ENCODE measurements around the gene NFKBIA.

NFKBIA gene

DNA sequence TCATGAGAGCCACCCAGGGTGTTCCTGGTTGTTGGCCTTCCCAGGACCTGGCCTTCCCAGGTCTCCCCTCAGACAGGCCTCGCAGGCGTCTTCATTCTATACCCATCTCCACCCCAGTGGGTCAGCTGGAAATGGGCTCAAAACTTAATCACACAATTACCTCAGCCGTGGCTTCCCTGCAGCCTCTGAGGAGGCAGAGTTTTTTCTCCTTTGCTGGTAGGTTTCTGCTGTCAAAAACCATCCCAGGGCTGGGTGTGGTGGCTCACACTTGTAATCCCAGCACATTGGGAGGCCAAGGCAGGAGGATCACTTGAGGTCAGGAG, 13.2 kb downstream of the NFKBIA start:
- no peak for DNase-seq (ENCODE audit: low read depth)
- TF ChIP-seq, protein P1, sequence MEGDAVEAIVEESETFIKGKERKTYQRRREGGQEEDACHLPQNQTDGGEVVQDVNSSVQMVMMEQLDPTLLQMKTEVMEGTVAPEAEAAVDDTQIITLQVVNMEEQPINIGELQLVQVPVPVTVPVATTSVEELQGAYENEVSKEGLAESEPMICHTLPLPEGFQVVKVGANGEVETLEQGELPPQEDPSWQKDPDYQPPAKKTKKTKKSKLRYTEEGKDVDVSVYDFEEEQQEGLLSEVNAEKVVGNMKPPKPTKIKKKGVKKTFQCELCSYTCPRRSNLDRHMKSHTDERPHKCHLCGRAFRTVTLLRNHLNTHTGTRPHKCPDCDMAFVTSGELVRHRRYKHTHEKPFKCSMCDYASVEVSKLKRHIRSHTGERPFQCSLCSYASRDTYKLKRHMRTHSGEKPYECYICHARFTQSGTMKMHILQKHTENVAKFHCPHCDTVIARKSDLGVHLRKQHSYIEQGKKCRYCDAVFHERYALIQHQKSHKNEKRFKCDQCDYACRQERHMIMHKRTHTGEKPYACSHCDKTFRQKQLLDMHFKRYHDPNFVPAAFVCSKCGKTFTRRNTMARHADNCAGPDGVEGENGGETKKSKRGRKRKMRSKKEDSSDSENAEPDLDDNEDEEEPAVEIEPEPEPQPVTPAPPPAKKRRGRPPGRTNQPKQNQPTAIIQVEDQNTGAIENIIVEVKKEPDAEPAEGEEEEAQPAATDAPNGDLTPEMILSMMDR (IDR thresholded peaks at IDR 0.05; ENCODE audit: low read length, missing control alignments), result no peak
- H3K4me3 ChIP-seq (replicated peaks; ENCODE audit: low read depth, low read length), result no peak overlapping the region

DNA sequence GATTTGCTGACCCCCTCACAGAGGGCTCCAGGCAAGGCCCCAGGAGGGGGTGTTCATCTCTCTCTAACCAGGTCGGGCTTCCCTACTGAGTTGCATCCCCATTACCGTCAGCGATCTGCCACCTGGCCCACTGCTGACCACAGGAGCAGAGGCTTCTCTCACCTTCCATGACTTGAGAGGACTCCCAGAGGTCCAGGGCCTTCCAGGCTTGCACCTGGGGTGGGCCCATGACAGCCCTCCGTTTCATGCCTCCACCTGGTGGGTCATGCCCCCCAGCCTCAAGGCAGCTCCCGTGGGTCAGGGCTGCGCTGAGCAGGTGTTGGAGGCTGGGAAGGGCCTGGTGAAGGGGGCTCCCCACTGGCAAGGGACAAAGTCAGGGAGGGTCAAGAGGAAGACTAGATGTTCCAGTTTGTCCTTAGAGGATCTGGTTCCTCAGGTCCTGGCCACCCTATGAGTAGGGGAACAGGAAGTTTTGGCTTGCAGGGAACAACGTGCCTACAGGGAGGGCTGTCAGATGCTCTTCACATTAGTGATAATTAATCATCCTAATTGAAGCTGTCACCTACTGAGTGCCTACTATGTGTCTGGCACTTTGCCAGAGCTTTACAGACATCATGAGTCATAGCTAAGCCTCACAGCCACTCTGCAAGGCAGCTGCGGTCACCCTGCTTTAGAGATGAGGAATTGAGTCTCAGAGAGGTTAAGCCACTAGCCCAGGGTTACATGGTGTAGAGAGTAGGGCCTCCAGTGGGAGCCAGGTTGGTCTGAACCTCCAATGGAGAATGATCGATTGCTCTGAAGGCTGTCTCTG, 13.8 kb downstream of the NFKBIA start:
- DNase-seq (ENCODE audit: low read depth), result no peak
- no peak overlapping the region for H3K4me3 ChIP-seq (replicated peaks; ENCODE audit: low read depth, low read length)
- TF ChIP-seq, protein P1 (IDR thresholded peaks at IDR 0.05; ENCODE audit: low read length, missing control alignments), result no peak

DNA sequence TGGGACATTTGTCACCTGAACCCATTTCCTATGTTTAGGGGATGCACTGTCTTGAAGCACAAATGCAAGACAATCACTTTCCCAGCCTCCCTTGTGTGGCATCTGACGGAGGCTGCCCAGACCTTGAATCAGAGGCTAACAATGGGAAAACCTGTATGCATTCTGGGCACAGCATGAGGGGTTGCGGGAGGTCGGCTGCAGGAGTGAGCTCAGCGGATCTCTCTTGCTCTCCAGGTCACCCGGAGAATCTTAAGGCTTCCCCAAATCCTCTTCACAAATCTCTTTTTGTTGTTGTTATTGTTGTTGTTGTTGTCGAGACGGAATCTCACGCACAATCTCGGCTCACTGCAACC, 15.3 kb downstream of the NFKBIA start:
- no peak overlapping the region for H3K4me3 ChIP-seq (replicated peaks; ENCODE audit: low read depth, low read length)
- DNase-seq (ENCODE audit: low read depth), result no peak
- TF ChIP-seq, protein P1 (IDR thresholded peaks at IDR 0.05; ENCODE audit: low read length, missing control alignments), result no peak

DNA sequence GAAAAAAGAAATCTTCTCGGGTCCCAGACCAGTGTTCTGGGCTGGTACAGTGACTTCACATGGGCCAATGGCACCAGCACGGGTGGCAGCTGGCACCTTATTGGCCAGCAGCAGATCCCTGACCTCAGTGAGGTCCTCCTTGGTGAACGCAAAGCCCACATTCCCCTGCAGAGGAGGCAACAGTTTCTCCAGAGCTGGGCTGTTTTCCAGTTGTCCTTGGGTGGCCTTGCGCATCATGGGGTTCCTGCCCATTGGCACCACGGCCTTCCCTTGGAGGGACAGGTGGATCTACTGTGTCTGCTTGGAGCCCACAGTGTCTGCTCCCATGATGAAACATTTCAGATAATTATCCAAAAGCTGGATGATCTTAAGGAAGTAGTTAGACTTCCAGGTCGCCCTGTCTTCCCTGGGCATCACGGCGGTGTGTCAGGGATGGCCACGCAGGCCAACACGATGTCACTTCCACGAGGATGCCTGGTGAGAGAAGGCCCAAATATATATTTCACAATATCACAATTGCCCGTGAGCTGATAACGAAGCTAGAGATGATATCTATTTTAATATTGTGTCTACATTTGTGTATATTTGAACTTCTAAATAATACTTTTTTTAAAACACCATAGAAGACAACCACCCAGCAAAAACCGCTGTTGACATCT, 15.8 kb downstream of the NFKBIA start:
- H3K4me3 ChIP-seq (replicated peaks; ENCODE audit: low read depth, low read length), result no peak overlapping the region
- no peak for DNase-seq (ENCODE audit: low read depth)
- TF ChIP-seq, protein P1 (IDR thresholded peaks at IDR 0.05; ENCODE audit: low read length, missing control alignments), result no peak

DNA sequence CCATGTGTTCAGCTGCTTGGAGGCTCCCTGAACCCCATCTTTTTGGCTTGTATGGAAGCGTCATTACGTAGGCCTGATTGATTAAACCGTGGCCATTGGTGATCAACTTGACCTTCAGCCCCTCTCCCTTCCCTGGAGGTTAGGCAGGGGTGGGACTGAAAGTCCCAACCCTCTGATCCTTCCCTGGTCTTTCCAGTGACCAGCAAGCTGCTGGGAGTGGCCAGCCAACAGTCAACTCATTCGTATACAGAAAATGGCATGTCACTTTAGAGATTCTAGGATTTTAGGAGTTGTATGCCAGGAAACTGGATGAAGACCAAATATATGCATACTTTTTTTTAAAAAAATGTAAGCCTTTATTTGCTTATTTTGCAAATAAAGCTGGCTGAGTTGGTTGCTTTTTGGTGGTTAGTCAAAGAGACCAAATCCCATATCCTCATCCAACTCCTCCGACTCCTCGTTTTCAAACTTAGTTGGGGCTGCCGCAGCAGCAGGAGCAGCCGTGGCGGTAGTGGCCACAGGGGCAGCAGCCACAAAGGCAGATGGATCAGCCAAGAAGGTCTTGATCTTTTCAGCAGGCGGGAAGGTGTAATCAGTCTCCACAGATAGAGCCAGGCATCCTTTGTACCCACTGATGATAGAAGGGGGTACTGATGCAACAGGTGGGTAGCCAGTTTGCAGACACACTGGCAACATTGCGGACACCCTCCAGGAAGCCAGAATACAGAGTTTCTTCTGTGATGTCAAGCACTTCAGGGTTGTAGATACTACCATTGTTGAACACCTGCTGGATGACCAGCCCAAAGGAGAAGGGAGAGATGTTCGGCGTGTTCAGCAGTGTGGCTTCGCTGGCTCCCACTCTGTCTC, 16.6 kb downstream of the NFKBIA start:
- no peak for DNase-seq (ENCODE audit: low read depth)
- TF ChIP-seq, protein P1 (IDR thresholded peaks at IDR 0.05; ENCODE audit: low read length, missing control alignments), result no peak

DNA sequence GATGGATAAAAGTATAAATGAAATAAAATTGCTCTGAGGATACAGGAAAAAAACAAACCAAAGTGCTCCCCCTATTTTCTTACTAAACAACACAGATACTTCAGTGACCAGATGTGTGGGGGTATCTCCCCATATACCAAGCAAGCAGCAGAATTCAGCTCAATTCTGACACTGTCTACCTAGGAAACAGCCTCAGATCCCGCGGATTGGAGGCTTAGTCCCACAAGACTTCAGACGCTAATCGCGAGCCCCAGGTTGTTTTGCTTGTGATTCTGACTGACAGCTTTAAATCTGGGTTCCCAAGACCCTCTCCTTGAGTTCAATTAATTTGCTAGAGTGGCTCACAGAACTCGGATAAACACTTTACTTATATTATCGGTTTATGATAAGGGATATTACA, 17.3 kb downstream of the NFKBIA start:
- no peak overlapping the region for H3K4me3 ChIP-seq (replicated peaks; ENCODE audit: low read depth, low read length)
- TF ChIP-seq, protein P1 (IDR thresholded peaks at IDR 0.05; ENCODE audit: low read length, missing control alignments), result no peak
- no peak for DNase-seq (ENCODE audit: low read depth)

More for the DNA sequence above, 16.6 kb downstream of the NFKBIA start:
- no peak overlapping the region for H3K4me3 ChIP-seq (replicated peaks; ENCODE audit: low read depth, low read length)

Data from fibroblast of pulmonary artery (primary cell).